SK-N-MC (cell line): ENCODE data around the gene PRG3.

Experiments used
- EZH2 ChIP-seq: fragments of 200-600 bp; sonication (generic); IDR thresholded peaks from one replicate; pipeline ENCODE4 v1.6.1; 2017; ENCODE audit warnings: antibody characterized with exemption
- FOXP2 ChIP-seq: optimal IDR thresholded peaks from 2 replicates; pipeline ENCODE3; 2011; ENCODE audit warnings: mild to moderate bottlenecking, moderate library complexity; ENCODE audit not compliant: insufficient read depth; ENCODE audit errors: extremely low read length, control extremely low read depth
- POLR2AphosphoS5 ChIP-seq: IDR thresholded peaks from 2 replicates; pipeline ENCODE4 v1.6.1; 2012; ENCODE audit warnings: mild to moderate bottlenecking, low read depth, low read length, borderline replicate concordance

DNA sequence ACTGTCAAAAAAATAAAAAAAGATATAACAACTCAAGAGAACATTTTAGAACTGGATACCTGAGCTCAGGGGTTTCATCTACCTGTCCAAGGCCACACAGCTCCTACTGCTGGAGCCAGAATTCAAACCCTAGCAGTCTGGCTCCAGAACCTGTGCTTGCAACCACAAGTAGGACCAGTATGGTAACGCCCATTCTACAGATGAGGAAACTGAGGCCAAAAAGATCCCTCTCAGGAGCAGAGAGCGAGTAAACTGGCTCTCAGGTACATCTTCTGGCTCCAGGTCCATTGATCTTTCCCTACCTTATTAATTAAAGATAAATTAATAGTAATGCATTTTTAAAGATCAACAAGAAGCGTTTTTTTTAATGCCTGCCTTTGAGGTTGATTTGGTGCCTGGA lies 23.6 kb downstream of the PRG3 start:
- TF ChIP-seq EZH2 (no peak), POLR2AphosphoS5 (no peak), FOXP2 (no peak)
